ENCODE data around the gene CAND2. TPM values are rescaled to one million over a fixed set of nuclear protein-coding genes. Genes with fewer than 3 reads are reported as not detected.

The CAND2 gene
- total and polyA plus RNA-seq, 5 experiments from 2014 or later = 1.8 to 4.3 (median 3.6) TPM

GRCh38 chr3:12829404-12829803, 32.9 kb downstream of the CAND2 start:
- POLR2A ChIA-PET = interaction anchor here (0.5 to 4.2 kb wide), 2 partner anchors 12 to 448 kb away, joined by 3 to 27 read pairs; partner anchors contain the start of gene RPL32
- no peaks in the 10 kb centered on the region for H3K9me3 Mint-ChIP-seq
- peaks cover 0 to 43% (median 2%) of the 10 kb centered on the region in 3 donors for H3K36me3 Mint-ChIP-seq
- ATAC-seq (no peak), DNase-seq (no peak)
- peak overlapping the region in 1 of 10 donors; percentile 29 for H3K27ac Mint-ChIP-seq
- no peaks in the 10 kb centered on the region for H3K27me3 Mint-ChIP-seq
- no peak overlapping the region for H3K4me3 Mint-ChIP-seq
- H3K4me1 Mint-ChIP-seq = peaks cover 0 to 4% (median under 1%) of the 10 kb centered on the region in 4 donors

GRCh38 chr3:12829886-12830784, 33.7 kb downstream of the CAND2 start:
- H3K36me3 Mint-ChIP-seq = peaks cover 0 to 50% (median 2%) of the 10 kb centered on the region in 3 donors
- peaks cover 0 to 4% (median under 1%) of the 10 kb centered on the region in 4 donors for H3K4me1 Mint-ChIP-seq
- no peak overlapping the region for H3K4me3 Mint-ChIP-seq
- POLR2A ChIA-PET = interaction anchor here (0.5 to 4.2 kb wide), 3 partner anchors 9 to 447 kb away, joined by 3 to 27 read pairs (median 4); partner anchors contain the start of gene RPL32
- DNase-seq (no peak), ATAC-seq (no peak)
- no peaks in the 10 kb centered on the region for H3K9me3 Mint-ChIP-seq
- no peaks in the 10 kb centered on the region for H3K27me3 Mint-ChIP-seq
- H3K27ac Mint-ChIP-seq = peak overlapping the region in 6 of 10 donors; percentile 15 to 81 (median 54)

GRCh38 chr3:12830785-12831156, 34.3 kb downstream of the CAND2 start:
- Mint-ChIP-seq H3K27me3 (no peaks in the 10 kb centered on the region), H3K4me3 (no peak overlapping the region), H3K36me3 (peaks cover 0 to 56% (median 2%) of the 10 kb centered on the region in 3 donors), H3K27ac (peak overlapping the region in 8 of 10 donors; percentile 5 to 81 (median 48)), H3K9me3 (no peaks in the 10 kb centered on the region), H3K4me1 (peaks cover 0 to 4% (median under 1%) of the 10 kb centered on the region in 4 donors)
- POLR2A ChIA-PET = interaction anchor here (1.6 to 4.2 kb wide), 2 partner anchors 9 to 11 kb away, joined by 4 to 27 read pairs; partner anchors contain the start of gene RPL32
- no peak for ATAC-seq
- DNase-seq = no peak

- ATAC-seq (peak in 1 of 2 donors; percentile 7), DNase-seq (no peak)
- no peaks in the 10 kb centered on the region for H3K27me3 Mint-ChIP-seq
- peaks cover 0 to 62% (median 2%) of the 10 kb centered on the region in 3 donors for H3K36me3 Mint-ChIP-seq
- H3K9me3 Mint-ChIP-seq = no peaks in the 10 kb centered on the region
- peak overlapping the region in 8 of 10 donors; percentile 25 to 80 (median 50) for H3K27ac Mint-ChIP-seq
- peaks cover 0 to 4% (median under 1%) of the 10 kb centered on the region in 4 donors for H3K4me1 Mint-ChIP-seq
- POLR2A ChIA-PET = interaction anchor here (1.6 to 4.2 kb wide), 3 partner anchors 8 to 15 kb away, joined by 4 to 27 read pairs (median 4); partner anchors contain the start of gene RPL32
- no peak overlapping the region for H3K4me3 Mint-ChIP-seq
Observed at GRCh38 chr3:12831301-12831866, 34.9 kb downstream of the CAND2 start.

- DNase-seq (no peak), ATAC-seq (no peak)
- peak overlapping the region in 7 of 10 donors; percentile 2 to 79 (median 43) for H3K27ac Mint-ChIP-seq
- no peaks in the 10 kb centered on the region for H3K9me3 Mint-ChIP-seq
- no peaks in the 10 kb centered on the region for H3K27me3 Mint-ChIP-seq
- H3K36me3 Mint-ChIP-seq = peaks cover 0 to 74% (median 4%) of the 10 kb centered on the region in 3 donors
- peaks cover 4 to 11% (median 8%) of the 10 kb centered on the region in 4 donors for H3K4me1 Mint-ChIP-seq
- no peak overlapping the region for H3K4me3 Mint-ChIP-seq
- POLR2A ChIA-PET = interaction anchor here (1.8 to 4.2 kb wide), 2 partner anchors 9 to 14 kb away, joined by 4 to 27 read pairs; partner anchors contain the start of gene RPL32
Observed at GRCh38 chr3:12832350-12833221, 36.1 kb downstream of the CAND2 start.

- Mint-ChIP-seq H3K4me3 (no peak overlapping the region), H3K4me1 (peaks cover 11 to 20% (median 15%) of the 10 kb centered on the region in 4 donors), H3K27ac (peak overlapping the region in 6 of 10 donors; percentile 26 to 84 (median 61)), H3K36me3 (peaks cover 0 to 81% (median 5%) of the 10 kb centered on the region in 3 donors), H3K9me3 (no peaks in the 10 kb centered on the region), H3K27me3 (no peaks in the 10 kb centered on the region)
- peak; percentile 14 to 16 for ATAC-seq
- POLR2A ChIA-PET = interaction anchor here (4.2 kb wide), 1 partner anchor 8 kb away, joined by 27 read pairs; the partner anchor contains the start of gene RPL32
- no peak for DNase-seq
Observed at GRCh38 chr3:12833222-12834161, 37.0 kb downstream of the CAND2 start.

GRCh38 chr3:12835052-12835665, 38.7 kb downstream of the CAND2 start:
- no peak overlapping the region for H3K4me3 Mint-ChIP-seq
- POLR2A ChIA-PET = interaction anchor here (0.9 kb wide), 1 partner anchor 25 kb away, joined by 4 read pairs; no protein-coding TSS in a partner anchor
- no peaks in the 10 kb centered on the region for H3K27me3 Mint-ChIP-seq
- ATAC-seq (no peak), DNase-seq (no peak)
- H3K36me3 Mint-ChIP-seq = peaks cover 0 to 94% (median 17%) of the 10 kb centered on the region in 3 donors
- H3K4me1 Mint-ChIP-seq = peaks cover 17 to 37% (median 32%) of the 10 kb centered on the region in 4 donors
- peak overlapping the region in 1 of 10 donors; percentile 32 for H3K27ac Mint-ChIP-seq
- H3K9me3 Mint-ChIP-seq = no peaks in the 10 kb centered on the region

- ATAC-seq = no peak
- H3K36me3 Mint-ChIP-seq = peaks cover 5 to 83% (median 22%) of the 10 kb centered on the region in 3 donors
- no peaks in the 10 kb centered on the region for H3K9me3 Mint-ChIP-seq
- H3K27ac Mint-ChIP-seq = peak overlapping the region in 1 of 10 donors; percentile 17
- POLR2A ChIA-PET = interaction anchor here (0.8 kb wide), 1 partner anchor 17 kb away, joined by 3 read pairs; no protein-coding TSS in a partner anchor
- H3K27me3 Mint-ChIP-seq = no peaks in the 10 kb centered on the region
- H3K4me3 Mint-ChIP-seq = peak overlapping the region in 3 of 10 donors; percentile 20 to 94 (median 32)
- no peak for DNase-seq
- peaks cover 22 to 49% (median 46%) of the 10 kb centered on the region in 4 donors for H3K4me1 Mint-ChIP-seq
Observed at GRCh38 chr3:12837295-12837986, 41.0 kb downstream of the CAND2 start.

GRCh38 chr3:12838179-12838965, 41.9 kb downstream of the CAND2 start:
- H3K36me3 Mint-ChIP-seq = peaks cover 5 to 75% (median 22%) of the 10 kb centered on the region in 3 donors
- no peaks in the 10 kb centered on the region for H3K27me3 Mint-ChIP-seq
- H3K4me1 Mint-ChIP-seq = peaks cover 20 to 49% (median 46%) of the 10 kb centered on the region in 4 donors
- ATAC-seq (no peak), DNase-seq (no peak)
- H3K27ac Mint-ChIP-seq = peak overlapping the region in 9 of 10 donors; percentile 13 to 88 (median 68)
- peak overlapping the region in 9 of 10 donors; percentile 32 to 97 (median 94) for H3K4me3 Mint-ChIP-seq
- H3K9me3 Mint-ChIP-seq = no peaks in the 10 kb centered on the region
- POLR2A ChIA-PET = no interaction called here

Data from naive thymus-derived CD8-positive, alpha-beta T cell (primary cell).